NB4 (cell line): ENCODE results near the gene HOXB7.

Experiments
- DNase-seq: peaks from one replicate; pipeline ENCODE4 v3.0.0; 2010; ENCODE audit warnings: low read depth
- H3K4me3 ChIP-seq: one replicate; pipeline ENCODE4 v1.5.1; 2011; ENCODE audit warnings: mild to moderate bottlenecking, low read depth, low read length, moderate library complexity
- CTCF ChIP-seq: IDR thresholded peaks from one replicate; pipeline ENCODE4 v1.5.1; 2012; ENCODE audit warnings: low read depth, low read length
- MYC ChIP-seq: IDR thresholded peaks from 2 replicates; pipeline ENCODE4 v1.6.1; 2011; ENCODE audit warnings: low read depth, low read length
- POLR2A ChIP-seq: IDR thresholded peaks from 2 replicates; pipeline ENCODE4 v1.6.1; 2011; ENCODE audit warnings: mild to moderate bottlenecking; ENCODE audit not compliant: insufficient read length; ENCODE audit errors: extremely low read depth
- TF ChIP-seq, protein P1 (sequence below): IDR thresholded peaks from 2 replicates; pipeline ENCODE4 v1.6.1; 2011; ENCODE audit warnings: low read depth, low read length

Gene HOXB7

DNA sequence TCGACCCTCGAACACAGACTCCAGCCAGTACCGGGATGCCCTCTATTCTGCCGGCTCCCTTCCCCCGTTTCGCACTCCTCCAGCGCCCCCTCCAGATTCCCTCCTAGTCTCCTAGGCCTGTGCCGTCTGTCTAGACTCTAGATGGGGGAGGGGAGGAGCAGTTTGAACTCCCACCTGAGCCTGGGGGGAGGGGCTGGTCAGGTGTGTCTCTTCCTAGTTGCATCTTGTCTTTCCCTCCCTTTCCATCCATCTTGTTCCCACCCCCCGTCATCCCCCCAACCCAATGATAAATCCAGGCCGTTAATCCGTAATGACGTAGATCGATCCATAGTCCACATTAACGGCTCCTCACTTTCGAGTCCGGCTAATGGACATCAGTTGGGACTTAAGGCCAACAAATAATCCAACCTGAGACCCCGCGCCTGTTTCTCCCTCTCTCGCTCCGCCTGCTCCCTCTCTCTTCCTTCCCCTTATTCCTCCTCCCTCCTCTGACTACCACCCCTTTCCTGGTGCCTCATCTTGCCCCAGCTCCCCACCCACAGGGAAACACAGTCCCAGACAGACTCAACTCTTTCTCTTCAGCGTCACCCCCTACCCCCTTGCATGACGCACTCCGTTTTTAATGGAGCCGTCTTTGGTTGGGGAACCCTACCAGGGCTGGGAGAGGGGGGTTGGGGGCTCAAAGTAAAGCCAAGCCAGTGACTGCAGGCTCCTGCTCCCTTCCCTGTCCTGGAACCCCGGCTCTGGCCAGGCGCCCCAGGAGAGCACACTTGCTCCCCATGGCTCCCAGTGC, 13.9 kb downstream of the HOXB7 start:
- DNase-seq: no peak
- TF ChIP-seq POLR2A: no peak
- no peak overlapping the region for H3K4me3 ChIP-seq

- no peak for DNase-seq
- TF ChIP-seq CTCF (no peak), POLR2A (no peak), MYC (no peak)
- TF ChIP-seq, protein P1, sequence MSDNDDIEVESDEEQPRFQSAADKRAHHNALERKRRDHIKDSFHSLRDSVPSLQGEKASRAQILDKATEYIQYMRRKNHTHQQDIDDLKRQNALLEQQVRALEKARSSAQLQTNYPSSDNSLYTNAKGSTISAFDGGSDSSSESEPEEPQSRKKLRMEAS: no peak
- H3K4me3 ChIP-seq: no peak overlapping the region
Observed at GRCh38 chr17:48596000-48596734, 14.7 kb downstream of the HOXB7 start.

GRCh38 chr17:48595278-48595999, 15.4 kb downstream of the HOXB7 start:
- no peak for DNase-seq
- no peak for TF ChIP-seq CTCF
- no peak for TF ChIP-seq POLR2A
- TF ChIP-seq MYC: no peak
- TF ChIP-seq, protein P1: no peak
- no peak overlapping the region for H3K4me3 ChIP-seq

DNA sequence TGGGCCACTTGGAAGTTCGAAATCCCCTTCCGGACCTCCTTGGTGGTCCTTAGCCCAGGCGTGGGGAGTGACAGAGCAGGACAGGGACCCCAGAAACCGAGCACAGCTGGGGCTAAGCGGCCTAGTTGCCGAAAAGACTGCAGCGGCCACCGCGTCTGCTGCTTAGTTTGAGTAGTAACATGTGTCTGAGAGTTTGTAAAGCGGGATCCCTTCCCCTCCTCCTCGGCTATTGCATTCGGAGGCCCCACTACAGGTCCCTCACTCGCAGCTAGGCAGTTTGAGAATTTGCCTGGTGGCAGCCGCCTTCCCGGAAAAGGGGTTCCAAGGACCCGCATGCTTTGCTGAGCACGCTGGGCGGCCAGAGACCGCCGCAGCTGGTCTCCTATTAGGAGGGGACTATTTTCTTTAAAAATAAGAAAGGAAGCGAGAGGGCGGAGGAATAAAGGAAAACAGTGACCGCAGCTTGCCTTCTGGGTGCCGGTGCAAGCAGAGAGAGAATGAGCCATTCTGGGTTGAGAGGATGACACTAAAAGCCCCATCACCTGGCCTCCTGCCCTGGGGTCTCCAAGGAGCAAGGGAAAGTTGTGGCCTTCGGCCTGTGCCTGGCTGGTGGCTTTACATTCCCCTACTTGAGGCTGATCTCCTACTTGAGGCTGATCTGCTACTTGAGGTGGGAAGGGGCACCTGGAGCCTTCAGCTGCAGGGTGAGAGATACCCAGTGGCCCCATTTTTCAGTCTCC, 16.1 kb downstream of the HOXB7 start:
- no peak overlapping the region for H3K4me3 ChIP-seq
- no peak for TF ChIP-seq POLR2A
- no peak for TF ChIP-seq CTCF
- TF ChIP-seq, protein P1: no peak
- no peak for TF ChIP-seq MYC
- DNase-seq: no peak

DNA sequence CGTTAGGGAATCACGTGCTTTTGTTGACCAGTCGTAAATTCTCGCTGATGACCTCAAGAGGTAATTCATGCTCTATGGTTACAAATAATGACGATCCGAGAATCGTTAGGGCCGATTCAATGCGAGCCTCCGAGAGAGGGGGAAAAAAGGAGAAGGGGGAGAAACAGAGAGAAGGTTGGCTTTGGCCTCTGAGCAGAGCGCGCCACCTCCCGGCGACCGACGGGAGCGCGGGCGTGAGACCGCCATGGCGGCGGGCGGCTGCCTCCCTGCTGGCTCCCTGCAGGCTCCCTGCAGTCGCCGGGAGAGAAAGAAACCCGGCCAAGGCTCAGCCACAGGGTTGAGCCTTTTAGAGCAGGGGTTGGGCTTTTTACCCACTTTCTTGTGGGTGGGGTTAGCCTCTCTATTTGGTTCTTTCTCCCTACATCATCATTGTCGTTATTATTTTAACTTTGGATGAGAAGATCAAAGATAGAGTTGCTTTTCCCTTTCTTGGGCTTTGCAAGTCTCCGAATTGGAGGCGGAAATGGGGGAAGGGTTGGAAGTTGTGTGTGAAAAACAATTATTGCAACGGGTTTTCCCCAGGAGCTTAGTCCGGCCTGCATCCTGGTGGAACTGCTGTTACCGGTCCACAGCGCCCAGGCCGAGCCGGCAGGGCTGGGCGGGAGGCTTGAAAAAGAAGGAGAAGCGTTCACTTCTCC, 16.8 kb downstream of the HOXB7 start:
- no peak overlapping the region for H3K4me3 ChIP-seq
- TF ChIP-seq, protein P1: no peak
- TF ChIP-seq POLR2A (no peak), MYC (peak; percentile 17; the same call in 1 of the 2 replicates), CTCF (peak; percentile 84)
- peak; percentile 77 for DNase-seq
